ENCODE measurements around the gene FAM131A. TPM values are rescaled to one million over a fixed set of nuclear protein-coding genes. Genes with fewer than 3 reads are reported as not detected.

FAM131A gene
- total and polyA plus RNA-seq, 2 of the 4 experiments (the other 2 are of a cell fraction), result 10.8 to 19.5 TPM

DNA sequence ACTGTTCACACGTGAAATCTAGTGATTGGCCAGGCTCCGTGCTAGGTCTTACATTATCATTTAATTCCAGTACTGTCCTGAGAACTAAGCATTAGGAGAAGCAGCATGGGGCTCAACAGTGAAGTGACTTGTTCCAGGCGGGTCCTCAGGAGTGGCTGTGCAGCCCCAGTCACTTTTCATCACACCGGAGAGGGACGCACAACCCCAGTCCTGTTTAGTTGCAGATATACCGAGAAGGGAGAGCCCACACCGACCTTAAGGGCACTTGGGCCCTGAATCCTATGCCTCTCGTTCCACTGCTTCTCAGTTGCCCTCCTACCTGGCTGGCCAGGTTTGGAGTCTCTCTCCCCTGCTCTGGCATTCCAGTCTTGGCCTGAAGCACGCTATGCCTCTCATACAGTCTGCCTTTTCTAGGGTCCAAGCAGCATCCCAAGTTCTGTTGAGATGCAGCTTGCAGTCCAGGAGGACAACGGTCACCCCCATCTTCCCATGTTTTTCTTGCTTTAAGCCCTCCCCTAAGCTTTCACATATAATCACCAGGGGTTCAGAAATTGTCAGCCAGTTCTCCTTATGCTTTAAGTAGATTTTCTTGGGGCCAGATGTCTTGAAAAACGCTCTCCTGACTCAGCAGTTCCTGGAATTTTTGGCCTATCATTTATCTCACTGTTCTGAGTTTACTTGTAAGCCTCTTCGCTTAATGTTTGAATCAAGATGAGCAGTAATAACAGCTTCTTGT lies 10.1 kb downstream of the FAM131A start:
- no peak for DNase-seq
- POLR2A ChIA-PET (ENCODE audit: unreplicated experiment), result no interaction called here

More for the DNA sequence above, 10.1 kb downstream of the FAM131A start:
- Histone ChIP-seq H2AK9ac (replicated peaks; ENCODE audit: low read depth, low read length, poor library complexity) (no peak overlapping the region), H3K9ac (ENCODE audit: low read depth, low read length) (peak overlapping the region; percentile 23; the same call in 1 of the 2 replicates), H2AFZ (replicated peaks; ENCODE audit: low read length, poor library complexity) (no peak overlapping the region), H4K91ac (ENCODE audit: insufficient read depth, low read depth, low read length) (no peak overlapping the region), H3K4ac (ENCODE audit: low read depth, low read length) (no peak overlapping the region), H4K5ac (ENCODE audit: low read depth, low read length) (no peak overlapping the region), H3K4me2 (ENCODE audit: low read depth, low read length) (no peak overlapping the region), H3K9me1 (ENCODE audit: insufficient read depth, low read length) (peaks cover 3% of the 10 kb centered on the region; the same call in 1 of the 2 replicates), H3K27me3 (ENCODE audit: control insufficient read depth, insufficient read depth, low read length) (no peaks in the 10 kb centered on the region), H3K36me3 (ENCODE audit: control insufficient read depth, insufficient read depth, low read length) (peaks cover 29% of the 10 kb centered on the region), H2AK5ac (ENCODE audit: low read depth, low read length) (no peak overlapping the region), H2BK15ac (ENCODE audit: low read depth, low read length) (no peak overlapping the region), H3K4me1 (ENCODE audit: control insufficient read depth, insufficient read depth, low read length) (peaks cover 14% of the 10 kb centered on the region), H2BK5ac (ENCODE audit: low read depth, low read length, poor library complexity, severe bottlenecking) (no peak overlapping the region), H3K14ac (replicated peaks; ENCODE audit: low read depth, low read length) (no peak overlapping the region), H4K8ac (ENCODE audit: low read depth in 2 of 2, low read length in 2 of 2) (no peak overlapping the region), H2BK120ac (ENCODE audit: low read depth, low read length) (no peak overlapping the region), H3K79me1 (ENCODE audit: low read depth in 1 of 2, low read length in 2 of 2) (0 out of 4 replicates have a peak, but pooled peaks cover 0 to 9% of the 10 kb centered on the region in 2 experiments), H3K56ac (ENCODE audit: extremely low read depth, insufficient read depth, low read length) (no peak overlapping the region), H3K9me3 (ENCODE audit: control insufficient read depth, insufficient read depth, low read length) (no peaks in the 10 kb centered on the region), H2BK20ac (ENCODE audit: low read depth, low read length) (no peak overlapping the region), H3K27ac (ENCODE audit: insufficient read depth, low read length) (no peak overlapping the region), H4K20me1 (ENCODE audit: insufficient read depth, low read length) (peaks cover 3% of the 10 kb centered on the region), H3K4me3 (ENCODE audit: insufficient read depth, low read depth, low read length) (no peak overlapping the region), H3K18ac (ENCODE audit: low read depth, low read length) (no peak overlapping the region), H3K23ac (ENCODE audit: low read depth, low read length) (no peak overlapping the region)
- intact Hi-C loops (cut with micrococcal nuclease) (loop anchor here (10.0 kb wide), 1 partner anchor 1427 kb away; no protein-coding TSS in a partner anchor), in situ Hi-C loops (cut with MboI; ENCODE audit: low sequenced_read_pairs) (no loop called here), dilution Hi-C loops (cut with HindIII; ENCODE audit: low sequenced_read_pairs, unreplicated experiment) (no loop called here)
- no TSS peak for BruUV-seq (replicated peaks)
- ATAC-seq (ENCODE audit: low read depth), result peak; percentile 16; the same call in 1 of the 2 replicates
- CTCF ChIA-PET, result no interaction called here
- TF ChIP-seq MAFK (IDR thresholded peaks at IDR 0.05; ENCODE audit: low read depth, low read length) (peak; percentile 88), CHD1 (IDR thresholded peaks at IDR 0.05; ENCODE audit: low read depth, low read length) (no peak)
- WGBS, 2 experiments (ENCODE audit: extremely low coverage in 2 of 2, insufficient read length in 1 of 2), result 88% methylated on average over 7 of the region's 12 CpGs; no CpG with 5 or more reads in 1 of the 2 experiments

Data from IMR-90 (cell line).